Panc1 (cell line): ENCODE data around the gene CYP2S1. TPM values are rescaled to one million over a fixed set of nuclear protein-coding genes. Genes with fewer than 3 reads are reported as not detected.

ENCODE experiments used
- ATAC-seq: fragments of 200-7000 bp; cut with Tn5 transposase; 2 replicates; pipeline ENCODE4 v1.9.1; 2020; ENCODE audit warnings: mild to moderate bottlenecking, moderate library complexity
- BruUV-seq: library from RNA; stranded (reverse); fragments of 400-500 nt; replicated peaks from 2 replicates; lab custom pipeline; 2021; lab: Mats Ljungman, UMichigan
- CTCF ChIA-PET: fragments of 300-600 bp; sonication (Branson Sonifier 250); formaldehyde crosslinking; loops from one replicate; lab custom pipeline; 2022; ENCODE audit warnings: antibody characterized with exemption; lab: Charles Lee
- POLR2A ChIA-PET: fragments of 300-600 bp; sonication (Branson Sonifier 250); formaldehyde crosslinking; loops from one replicate; lab custom pipeline; 2022; ENCODE audit warnings: antibody characterized with exemption; lab: Charles Lee
- DNase-seq: peaks from one replicate; pipeline ENCODE4 v3.0.0-alpha.2; 2010; ENCODE audit warnings: low read depth, low spot score
- H3K27ac ChIP-seq: 2 replicates; pipeline ENCODE4 v1.5.1; 2011; ENCODE audit warnings: mild to moderate bottlenecking, low read length, inconsistent platforms
- H3K27me3 ChIP-seq: fragments of 200-500 bp; sonication (Bioruptor generic); 2 replicates; pipeline ENCODE4 v1.6.0; 2014; ENCODE audit warnings: low read length, inconsistent platforms; ENCODE audit not compliant: control insufficient read depth, insufficient read depth
- H3K36me3 ChIP-seq: fragments of 200-500 bp; sonication (Bioruptor generic); 2 replicates; pipeline ENCODE4 v1.5.1; 2014; ENCODE audit warnings: inconsistent platforms, mild to moderate bottlenecking, low read length, moderate library complexity; ENCODE audit not compliant: control insufficient read depth, insufficient read depth
- H3K4me1 ChIP-seq: 2 replicates; pipeline ENCODE4 v1.5.1; 2011; ENCODE audit warnings: inconsistent platforms, mild to moderate bottlenecking, low read length, moderate library complexity; ENCODE audit not compliant: control insufficient read depth, insufficient read depth
- H3K4me3 ChIP-seq, 2 experiments: 2 replicates each; pipeline ENCODE4 v1.5.1; 2011 to 2012; ENCODE audit warnings: low read depth in 2 of 2, low read length in 2 of 2, mild to moderate bottlenecking in 2 of 2, inconsistent platforms in 1 of 2, moderate library complexity in 1 of 2
- H3K9me3 ChIP-seq: fragments of 200-500 bp; sonication (Bioruptor generic); 2 replicates; pipeline ENCODE4 v1.5.1; 2014; ENCODE audit warnings: low read depth, mild to moderate bottlenecking, inconsistent platforms, low read length, moderate library complexity; ENCODE audit not compliant: control insufficient read depth, insufficient read depth
- POLR2AphosphoS5 ChIP-seq: IDR thresholded peaks from 2 replicates; pipeline ENCODE4 v1.6.1; 2012; ENCODE audit warnings: mild to moderate bottlenecking, low read depth, low read length, moderate library complexity
- SIN3A ChIP-seq: IDR thresholded peaks from 2 replicates; pipeline ENCODE4 v1.6.1; 2012; ENCODE audit warnings: low read depth, mild to moderate bottlenecking, low read length, moderate library complexity, borderline replicate concordance; ENCODE audit not compliant: insufficient read depth
- TCF7L2 ChIP-seq: IDR thresholded peaks from 2 replicates; pipeline ENCODE4 v1.6.1; 2011; ENCODE audit warnings: mild to moderate bottlenecking, low read depth, low read length, inconsistent platforms
- in situ Hi-C: cut with HindIII; loops from 2 replicates; pipeline ENCODE4 v1.10.0; 2016; ENCODE audit warnings: low sequenced_read_pairs, low pct_unique_long_range_greater_than_20kb
- intact Hi-C: fragments of 100-400 bp; cut with micrococcal nuclease; formaldehyde crosslinking; loops from one replicate; pipeline ENCODE4 v1.10.0; 2022; ENCODE audit not compliant: unreplicated experiment
- total RNA-seq: library from RNA; stranded (reverse); gene quantifications from one replicate; pipeline ENCODE4 v1.2.1, GENCODE V29; 2021; ENCODE audit not compliant: unreplicated experiment
- TF ChIP-seq, protein P1 (sequence below): fragments of 450-650 bp; IDR thresholded peaks from 2 replicates; pipeline ENCODE4 v1.5.1; 2017; ENCODE audit warnings: mild to moderate bottlenecking
- TF ChIP-seq, protein P2 (sequence below), 2 experiments: IDR thresholded peaks; 2 replicates each; pipeline ENCODE4 v1.6.1; 2011 to 2012; ENCODE audit warnings: low read depth in 2 of 2, control low read depth in 1 of 2, low read length in 1 of 2, mild to moderate bottlenecking in 1 of 2, moderate library complexity in 1 of 2; ENCODE audit not compliant: insufficient read depth in 1 of 2

CYP2S1 gene
- total RNA-seq, 1 experiment from 2014 or later, result 8.5 TPM

DNA sequence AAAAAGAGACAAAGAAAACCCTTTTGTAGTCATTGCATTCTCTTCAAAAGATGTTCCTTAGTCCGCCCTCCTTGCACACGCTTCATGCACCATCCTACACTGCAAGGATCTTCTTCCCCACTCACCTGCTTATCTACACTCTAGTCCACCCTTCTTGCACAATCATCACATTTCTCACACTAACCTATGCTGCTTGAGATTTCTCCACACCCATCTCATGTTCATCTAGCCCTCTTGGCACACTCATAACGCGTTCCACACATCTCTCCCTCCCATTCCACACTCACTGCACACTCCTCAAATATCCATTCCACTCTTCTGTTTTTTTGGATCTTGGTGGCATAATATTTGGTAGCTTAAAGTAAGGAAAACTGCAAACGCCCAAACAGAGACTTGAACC is 48.8 kb downstream of the CYP2S1 start:
- Histone ChIP-seq H3K27me3 (no peaks in the 10 kb centered on the region), H3K4me3 (no peak overlapping the region), H3K36me3 (no peaks in the 10 kb centered on the region), H3K4me1 (no peaks in the 10 kb centered on the region), H3K27ac (no peak overlapping the region), H3K9me3 (no peaks in the 10 kb centered on the region)
- TF ChIP-seq SIN3A (no peak), TCF7L2 (no peak), POLR2AphosphoS5 (no peak)
- TF ChIP-seq, protein P1, sequence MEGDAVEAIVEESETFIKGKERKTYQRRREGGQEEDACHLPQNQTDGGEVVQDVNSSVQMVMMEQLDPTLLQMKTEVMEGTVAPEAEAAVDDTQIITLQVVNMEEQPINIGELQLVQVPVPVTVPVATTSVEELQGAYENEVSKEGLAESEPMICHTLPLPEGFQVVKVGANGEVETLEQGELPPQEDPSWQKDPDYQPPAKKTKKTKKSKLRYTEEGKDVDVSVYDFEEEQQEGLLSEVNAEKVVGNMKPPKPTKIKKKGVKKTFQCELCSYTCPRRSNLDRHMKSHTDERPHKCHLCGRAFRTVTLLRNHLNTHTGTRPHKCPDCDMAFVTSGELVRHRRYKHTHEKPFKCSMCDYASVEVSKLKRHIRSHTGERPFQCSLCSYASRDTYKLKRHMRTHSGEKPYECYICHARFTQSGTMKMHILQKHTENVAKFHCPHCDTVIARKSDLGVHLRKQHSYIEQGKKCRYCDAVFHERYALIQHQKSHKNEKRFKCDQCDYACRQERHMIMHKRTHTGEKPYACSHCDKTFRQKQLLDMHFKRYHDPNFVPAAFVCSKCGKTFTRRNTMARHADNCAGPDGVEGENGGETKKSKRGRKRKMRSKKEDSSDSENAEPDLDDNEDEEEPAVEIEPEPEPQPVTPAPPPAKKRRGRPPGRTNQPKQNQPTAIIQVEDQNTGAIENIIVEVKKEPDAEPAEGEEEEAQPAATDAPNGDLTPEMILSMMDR, result no peak
- TF ChIP-seq, protein P2, sequence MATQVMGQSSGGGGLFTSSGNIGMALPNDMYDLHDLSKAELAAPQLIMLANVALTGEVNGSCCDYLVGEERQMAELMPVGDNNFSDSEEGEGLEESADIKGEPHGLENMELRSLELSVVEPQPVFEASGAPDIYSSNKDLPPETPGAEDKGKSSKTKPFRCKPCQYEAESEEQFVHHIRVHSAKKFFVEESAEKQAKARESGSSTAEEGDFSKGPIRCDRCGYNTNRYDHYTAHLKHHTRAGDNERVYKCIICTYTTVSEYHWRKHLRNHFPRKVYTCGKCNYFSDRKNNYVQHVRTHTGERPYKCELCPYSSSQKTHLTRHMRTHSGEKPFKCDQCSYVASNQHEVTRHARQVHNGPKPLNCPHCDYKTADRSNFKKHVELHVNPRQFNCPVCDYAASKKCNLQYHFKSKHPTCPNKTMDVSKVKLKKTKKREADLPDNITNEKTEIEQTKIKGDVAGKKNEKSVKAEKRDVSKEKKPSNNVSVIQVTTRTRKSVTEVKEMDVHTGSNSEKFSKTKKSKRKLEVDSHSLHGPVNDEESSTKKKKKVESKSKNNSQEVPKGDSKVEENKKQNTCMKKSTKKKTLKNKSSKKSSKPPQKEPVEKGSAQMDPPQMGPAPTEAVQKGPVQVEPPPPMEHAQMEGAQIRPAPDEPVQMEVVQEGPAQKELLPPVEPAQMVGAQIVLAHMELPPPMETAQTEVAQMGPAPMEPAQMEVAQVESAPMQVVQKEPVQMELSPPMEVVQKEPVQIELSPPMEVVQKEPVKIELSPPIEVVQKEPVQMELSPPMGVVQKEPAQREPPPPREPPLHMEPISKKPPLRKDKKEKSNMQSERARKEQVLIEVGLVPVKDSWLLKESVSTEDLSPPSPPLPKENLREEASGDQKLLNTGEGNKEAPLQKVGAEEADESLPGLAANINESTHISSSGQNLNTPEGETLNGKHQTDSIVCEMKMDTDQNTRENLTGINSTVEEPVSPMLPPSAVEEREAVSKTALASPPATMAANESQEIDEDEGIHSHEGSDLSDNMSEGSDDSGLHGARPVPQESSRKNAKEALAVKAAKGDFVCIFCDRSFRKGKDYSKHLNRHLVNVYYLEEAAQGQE (IDR thresholded peaks at IDR 0.05; ENCODE audit: insufficient read depth in 1 of 2, low read depth in 2 of 2, low read length in 1 of 2), result no peak
- TSS peak; percentile 58 for BruUV-seq
- in situ Hi-C loops (no loop called here), intact Hi-C loops (no loop called here)
- ChIA-PET POLR2A (no interaction called here), CTCF (no interaction called here)
- DNase-seq (no peak), ATAC-seq (no peak)

DNA sequence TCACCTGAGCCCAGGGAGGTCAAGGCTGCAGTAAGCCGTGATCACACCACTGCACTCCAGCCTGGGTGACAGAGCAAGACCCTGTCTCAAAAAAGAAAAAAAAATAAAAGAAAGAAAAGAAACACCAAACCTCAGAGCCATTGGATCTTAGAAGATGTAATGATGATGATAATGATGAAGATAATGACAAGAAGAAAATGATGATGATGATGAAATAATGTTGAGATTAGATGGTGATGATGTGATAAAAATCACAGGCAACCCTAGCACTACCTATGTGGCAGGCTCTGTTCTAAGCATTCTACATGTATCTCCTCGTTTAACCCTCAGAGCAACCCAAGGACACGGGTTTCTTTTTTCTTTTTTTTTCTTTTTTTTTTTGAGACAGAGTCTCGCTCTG is 51.1 kb downstream of the CYP2S1 start:
- Histone ChIP-seq H3K4me3 (no peak overlapping the region), H3K36me3 (no peaks in the 10 kb centered on the region), H3K27me3 (no peaks in the 10 kb centered on the region), H3K4me1 (no peaks in the 10 kb centered on the region), H3K9me3 (no peaks in the 10 kb centered on the region), H3K27ac (no peak overlapping the region)
- intact Hi-C loops, result no loop called here
- ATAC-seq, result no peak
- TF ChIP-seq SIN3A (no peak), POLR2AphosphoS5 (no peak), TCF7L2 (no peak)
- TF ChIP-seq, protein P2 (IDR thresholded peaks at IDR 0.05; ENCODE audit: insufficient read depth in 1 of 2, low read depth in 2 of 2, low read length in 1 of 2), result no peak
- TF ChIP-seq, protein P1, result no peak
- BruUV-seq, result no TSS peak
- CTCF ChIA-PET, result interaction anchor here (0.7 kb wide), 1 partner anchor 1991 kb away, joined by 3 read pairs; no protein-coding TSS in a partner anchor
- in situ Hi-C loops, result no loop called here
- POLR2A ChIA-PET, result no interaction called here
- DNase-seq, result no peak
